DND-41 (cell line): Measurements from ENCODE around the gene ADAM10.

ENCODE experiments used
- CTCF ChIP-seq: IDR thresholded peaks from 2 replicates; pipeline ENCODE4 v1.5.1; 2012; ENCODE audit warnings: borderline replicate concordance, low read length, moderate library complexity, mild to moderate bottlenecking; ENCODE audit not compliant: poor library complexity, severe bottlenecking; ENCODE audit errors: extremely low read depth
- EZH2 ChIP-seq: IDR thresholded peaks from 3 replicates; pipeline ENCODE4 v1.6.1; 2012; ENCODE audit warnings: borderline replicate concordance, low read depth, mild to moderate bottlenecking, moderate library complexity, low read length, inconsistent platforms; ENCODE audit not compliant: severe bottlenecking

GRCh38 chr15:58764468-58764867 is 15.0 kb upstream of the ADAM10 start:
- TF ChIP-seq CTCF (no peak), EZH2 (no peak)
